ENCODE measurements around the gene FAU.

FAU gene

GRCh38 chr11:65083834-65084597 lies 37.9 kb downstream of the FAU start, which contains the start of the genes CDCA5 and ZFPL1:
CDCA5 (minus strand) TSS chr11:65084040; CDS start chr11:65083978, 62 bp downstream.
ZFPL1 (plus strand) TSS chr11:65084222; CDS start chr11:65084699, 477 bp downstream.
- TF ChIP-seq, protein P1, sequence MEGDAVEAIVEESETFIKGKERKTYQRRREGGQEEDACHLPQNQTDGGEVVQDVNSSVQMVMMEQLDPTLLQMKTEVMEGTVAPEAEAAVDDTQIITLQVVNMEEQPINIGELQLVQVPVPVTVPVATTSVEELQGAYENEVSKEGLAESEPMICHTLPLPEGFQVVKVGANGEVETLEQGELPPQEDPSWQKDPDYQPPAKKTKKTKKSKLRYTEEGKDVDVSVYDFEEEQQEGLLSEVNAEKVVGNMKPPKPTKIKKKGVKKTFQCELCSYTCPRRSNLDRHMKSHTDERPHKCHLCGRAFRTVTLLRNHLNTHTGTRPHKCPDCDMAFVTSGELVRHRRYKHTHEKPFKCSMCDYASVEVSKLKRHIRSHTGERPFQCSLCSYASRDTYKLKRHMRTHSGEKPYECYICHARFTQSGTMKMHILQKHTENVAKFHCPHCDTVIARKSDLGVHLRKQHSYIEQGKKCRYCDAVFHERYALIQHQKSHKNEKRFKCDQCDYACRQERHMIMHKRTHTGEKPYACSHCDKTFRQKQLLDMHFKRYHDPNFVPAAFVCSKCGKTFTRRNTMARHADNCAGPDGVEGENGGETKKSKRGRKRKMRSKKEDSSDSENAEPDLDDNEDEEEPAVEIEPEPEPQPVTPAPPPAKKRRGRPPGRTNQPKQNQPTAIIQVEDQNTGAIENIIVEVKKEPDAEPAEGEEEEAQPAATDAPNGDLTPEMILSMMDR (IDR thresholded peaks at IDR 0.05; ENCODE audit: insufficient read depth, low read depth, low read length, missing control alignments), result no peak
- peak; percentile 97 for DNase-seq (ENCODE audit: low read depth)
- peak within 1 kb of the TSS; percentile 83 for H3K4me3 ChIP-seq (ENCODE audit: low read depth, low read length)

DNA sequence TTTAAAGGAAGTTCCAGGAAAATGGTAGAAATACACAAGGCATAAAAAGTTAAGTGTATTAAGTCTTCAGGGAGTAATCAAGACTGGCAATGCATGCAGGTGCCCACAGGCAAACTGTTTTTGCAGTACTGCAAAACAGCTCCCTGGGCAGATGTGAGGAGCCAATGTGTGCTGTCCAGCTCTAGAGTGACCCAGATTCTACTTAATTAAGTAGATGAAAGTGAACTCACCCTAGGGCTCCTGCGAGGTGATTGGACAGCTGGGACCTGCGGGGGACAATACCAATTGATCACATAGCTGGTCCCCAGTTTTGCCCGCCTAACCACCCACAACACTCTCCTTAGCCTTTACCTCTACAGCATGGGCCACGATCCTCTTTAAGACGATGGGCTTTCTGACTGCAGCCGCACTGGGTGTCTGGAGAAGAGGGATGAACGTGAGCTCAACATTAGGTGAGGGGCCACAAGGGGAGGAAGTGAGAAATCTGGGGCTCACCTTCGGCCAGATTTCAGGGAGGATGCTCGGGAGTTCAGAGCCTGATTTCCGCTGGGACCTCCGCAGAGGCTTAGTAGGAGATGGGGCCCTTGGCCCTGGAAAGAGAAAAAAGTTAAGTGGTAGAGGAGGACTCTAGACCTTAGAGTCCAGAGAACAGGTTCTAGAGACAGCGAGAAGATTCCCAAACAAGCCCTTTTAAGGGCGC lies 38.6 kb downstream of the FAU start:
- DNase-seq (ENCODE audit: low read depth), result no peak
- peak overlapping the region; percentile 83 for H3K4me3 ChIP-seq (ENCODE audit: low read depth, low read length)
- TF ChIP-seq, protein P1 (IDR thresholded peaks at IDR 0.05; ENCODE audit: insufficient read depth, low read depth, low read length, missing control alignments), result no peak

DNA sequence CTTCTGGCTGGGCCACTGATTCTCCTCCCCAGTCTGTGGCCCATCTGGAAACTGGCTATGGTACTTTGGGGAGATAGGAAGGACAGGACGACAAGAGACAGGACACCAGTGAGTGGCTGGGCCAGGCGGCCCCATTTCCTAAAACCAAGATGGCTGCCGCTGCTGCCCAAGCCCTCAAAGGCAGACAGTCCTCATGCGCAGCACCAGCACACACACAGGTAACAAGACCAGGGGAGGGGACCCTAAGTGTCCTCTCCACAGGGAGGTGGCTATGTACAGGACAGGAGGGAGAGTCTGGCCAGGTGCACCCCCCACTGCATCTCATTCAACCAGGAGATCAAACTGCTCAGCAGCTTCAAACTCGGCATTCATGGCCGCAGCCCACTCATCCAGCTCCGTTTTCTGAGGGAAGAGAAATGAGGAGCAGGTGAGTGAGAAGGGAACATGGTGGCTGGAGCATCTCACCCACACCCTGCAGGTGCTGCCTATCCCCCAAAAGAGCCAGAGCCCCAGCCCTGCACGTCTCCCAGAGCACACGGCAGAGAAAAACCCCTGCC lies 43.1 kb downstream of the FAU start:
- TF ChIP-seq, protein P1 (IDR thresholded peaks at IDR 0.05; ENCODE audit: insufficient read depth, low read depth, low read length, missing control alignments), result no peak
- peak overlapping the region; percentile 30 for H3K4me3 ChIP-seq (ENCODE audit: low read depth, low read length)

GRCh38 chr11:65078151-65078550 lies 43.8 kb downstream of the FAU start:
- DNase-seq (ENCODE audit: low read depth), result peak; percentile 84
- peak overlapping the region; percentile 30 for H3K4me3 ChIP-seq (ENCODE audit: low read depth, low read length)
- TF ChIP-seq, protein P1 (IDR thresholded peaks at IDR 0.05; ENCODE audit: insufficient read depth, low read depth, low read length, missing control alignments), result peak; percentile 85

More for the DNA sequence above, 43.1 kb downstream of the FAU start:
- no peak for DNase-seq (ENCODE audit: low read depth)

DNA sequence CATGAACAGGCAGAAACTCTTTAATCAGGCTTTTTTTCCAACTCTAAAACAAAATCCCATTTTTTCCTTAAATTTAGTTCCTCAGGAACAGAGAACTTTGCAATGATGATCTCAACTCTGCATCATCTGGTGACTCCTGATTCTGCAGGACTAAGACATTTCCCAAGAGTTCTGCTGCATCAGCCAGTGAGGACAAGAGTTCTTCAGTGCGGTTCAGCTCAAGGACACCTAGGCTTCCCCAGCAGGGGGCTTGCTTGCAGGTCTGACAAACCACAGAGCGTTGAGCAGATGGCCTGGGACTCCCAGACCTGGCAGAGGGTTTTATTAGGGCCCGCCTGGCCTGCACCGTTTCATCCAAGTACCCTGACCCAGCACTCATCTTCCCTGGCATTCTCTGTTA lies 44.5 kb downstream of the FAU start:
- H3K4me3 ChIP-seq (ENCODE audit: low read depth, low read length), result no peak overlapping the region
- no peak for DNase-seq (ENCODE audit: low read depth)
- TF ChIP-seq, protein P1 (IDR thresholded peaks at IDR 0.05; ENCODE audit: insufficient read depth, low read depth, low read length, missing control alignments), result no peak

- TF ChIP-seq, protein P1 (IDR thresholded peaks at IDR 0.05; ENCODE audit: insufficient read depth, low read depth, low read length, missing control alignments), result no peak
- no peak overlapping the region for H3K4me3 ChIP-seq (ENCODE audit: low read depth, low read length)
- DNase-seq (ENCODE audit: low read depth), result no peak
Observed at GRCh38 chr11:65072631-65072966, 49.3 kb downstream of the FAU start.
